Neural progenitor cell (in vitro differentiated cells): ENCODE measurements around the gene SHISA5. TPM values are rescaled to one million over a fixed set of nuclear protein-coding genes. Genes with fewer than 3 reads are reported as not detected.

Experiments
- DNase-seq: peaks from one replicate; pipeline ENCODE4 v3.0.0-alpha.2; 2016; ENCODE audit warnings: low spot score
- H2AFZ ChIP-seq: fragments of 200-600 bp; sonication (generic); replicated peaks from 2 replicates; pipeline ENCODE4 v1.6.1; 2016; ENCODE audit warnings: antibody characterized with exemption
- H3F3A ChIP-seq: fragments of 200-600 bp; sonication (generic); 2 replicates; pipeline ENCODE4 v1.6.1; 2016; ENCODE audit warnings: antibody characterized with exemption, low read depth
- H3K27ac ChIP-seq: fragments of 200-600 bp; sonication (generic); 2 replicates; pipeline ENCODE4 v1.5.1; 2016; ENCODE audit warnings: mild to moderate bottlenecking
- H3K27me3 ChIP-seq: fragments of 200-600 bp; sonication (generic); 2 replicates; pipeline ENCODE4 v1.6.1; 2016; ENCODE audit warnings: mild to moderate bottlenecking, moderate library complexity
- H3K36me3 ChIP-seq: fragments of 200-600 bp; sonication (generic); 2 replicates; pipeline ENCODE4 v1.5.1; 2016
- H3K4me1 ChIP-seq: fragments of 200-600 bp; sonication (generic); 2 replicates; pipeline ENCODE4 v1.6.1; 2016; ENCODE audit warnings: mixed run types
- H3K4me2 ChIP-seq: fragments of 200-600 bp; sonication (generic); 2 replicates; pipeline ENCODE4 v1.6.1; 2016
- H3K4me3 ChIP-seq: fragments of 200-600 bp; sonication (generic); 2 replicates; pipeline ENCODE4 v1.5.1; 2016
- H3K79me2 ChIP-seq: fragments of 200-600 bp; sonication (generic); 2 replicates; pipeline ENCODE4 v1.6.1; 2016; ENCODE audit warnings: low read depth
- H3K9ac ChIP-seq: fragments of 200-600 bp; sonication (generic); 2 replicates; pipeline ENCODE4 v1.6.1; 2016
- H3K9me3 ChIP-seq: fragments of 200-600 bp; sonication (generic); 2 replicates; pipeline ENCODE4 v1.5.1; 2016; ENCODE audit warnings: low read depth
- H4K20me1 ChIP-seq: fragments of 200-600 bp; sonication (generic); 2 replicates; pipeline ENCODE4 v1.6.1; 2016; ENCODE audit warnings: low read depth
- H3K27ac Mint-ChIP-seq: 3 replicates; pipeline ENCODE4 v1.8.0; 2021; ENCODE audit warnings: mixed read lengths
- H3K27me3 Mint-ChIP-seq: 2 replicates; pipeline ENCODE4 v1.8.0; 2022; ENCODE audit warnings: low read depth, mild to moderate bottlenecking, inconsistent platforms, moderate library complexity, mixed read lengths; ENCODE audit not compliant: insufficient read depth
- H3K36me3 Mint-ChIP-seq: 3 replicates; pipeline ENCODE4 v1.8.0; 2021; ENCODE audit warnings: mixed read lengths
- H3K4me1 Mint-ChIP-seq: 3 replicates; pipeline ENCODE4 v1.8.0; 2021; ENCODE audit warnings: mixed read lengths
- H3K4me3 Mint-ChIP-seq: 3 replicates; pipeline ENCODE4 v1.8.0; 2021; ENCODE audit warnings: mild to moderate bottlenecking, moderate library complexity, mixed read lengths
- H3K9me3 Mint-ChIP-seq: 3 replicates; pipeline ENCODE4 v1.8.0; 2020; ENCODE audit warnings: mixed read lengths
- CTCF ChIP-seq: fragments of 200-600 bp; sonication (generic); IDR thresholded peaks from 2 replicates; pipeline ENCODE4 v1.5.1; 2017; ENCODE audit warnings: antibody characterized with exemption, mild to moderate bottlenecking
- EZH2 ChIP-seq: fragments of 200-600 bp; sonication (generic); IDR thresholded peaks from 2 replicates; pipeline ENCODE4 v1.6.1; 2017; ENCODE audit warnings: antibody characterized with exemption, mild to moderate bottlenecking, moderate library complexity
- EZH2phosphoT487 ChIP-seq: fragments of 200-600 bp; sonication (generic); IDR thresholded peaks from 2 replicates; pipeline ENCODE4 v1.6.1; 2017; ENCODE audit warnings: antibody characterized with exemption
- total RNA-seq: library from RNA; depleted of rRNA; stranded (reverse); fragments of >200 nt; gene quantifications from 2 replicates; pipeline ENCODE4 v1.2.3, GENCODE V29; 2015; ENCODE audit warnings: low replicate concordance

SHISA5 gene
- total RNA-seq, 1 donor from 2014 or later, result 54.8 TPM

GRCh38 chr3:48514431-48515227 lies 10.7 kb upstream of the SHISA5 start:
- no peak overlapping the region for H3K27ac Mint-ChIP-seq
- H2AFZ ChIP-seq, result no peak overlapping the region
- no peaks in the 10 kb centered on the region for H3K36me3 Mint-ChIP-seq
- H3K4me1 ChIP-seq, result no peaks in the 10 kb centered on the region
- H3F3A ChIP-seq, result peaks cover 7% of the 10 kb centered on the region
- no peaks in the 10 kb centered on the region for H4K20me1 ChIP-seq
- no peak for DNase-seq
- H3K9me3 ChIP-seq, result no peaks in the 10 kb centered on the region
- no peak overlapping the region for H3K4me3 ChIP-seq
- no peak overlapping the region for H3K4me3 Mint-ChIP-seq
- H3K27me3 ChIP-seq, result no peaks in the 10 kb centered on the region
- H3K27me3 Mint-ChIP-seq, result peaks cover 3% of the 10 kb centered on the region
- no peak for TF ChIP-seq CTCF
- TF ChIP-seq EZH2, result no peak
- no peak for TF ChIP-seq EZH2phosphoT487
- H3K4me2 ChIP-seq, result no peak overlapping the region
- no peaks in the 10 kb centered on the region for H3K79me2 ChIP-seq
- no peak overlapping the region for H3K27ac ChIP-seq
- no peak overlapping the region for H3K9ac ChIP-seq
- peaks cover 2% of the 10 kb centered on the region for H3K4me1 Mint-ChIP-seq
- no peaks in the 10 kb centered on the region for H3K9me3 Mint-ChIP-seq
- no peaks in the 10 kb centered on the region for H3K36me3 ChIP-seq

DNA sequence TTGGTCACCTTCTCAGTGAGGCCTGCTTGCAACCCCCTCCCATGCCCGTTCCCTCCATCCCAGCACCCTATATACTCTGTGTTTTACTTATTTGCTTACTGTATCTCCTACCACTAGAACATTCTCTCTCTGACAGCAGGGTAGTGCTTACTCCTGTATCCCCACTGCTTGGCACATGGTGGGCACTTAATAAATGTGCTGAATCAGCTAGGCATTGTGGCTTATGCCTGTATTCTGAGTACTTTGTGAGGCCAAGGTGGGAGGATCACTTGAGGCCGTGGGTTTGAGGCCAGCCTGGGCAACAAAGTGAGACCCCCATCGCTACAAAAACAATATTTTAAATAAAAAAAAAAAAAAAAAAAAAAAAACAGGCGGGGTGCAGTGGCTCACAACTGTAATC lies 7.6 kb upstream of the SHISA5 start:
- Histone ChIP-seq H3K9ac (no peak overlapping the region), H3K79me2 (no peaks in the 10 kb centered on the region), H3K36me3 (no peaks in the 10 kb centered on the region), H3K4me2 (no peak overlapping the region), H3K9me3 (no peaks in the 10 kb centered on the region), H3K4me1 (peaks cover 6% of the 10 kb centered on the region), H3F3A (peaks cover 16% of the 10 kb centered on the region), H3K27ac (no peak overlapping the region), H3K27me3 (no peaks in the 10 kb centered on the region), H3K4me3 (no peak overlapping the region), H2AFZ (no peak overlapping the region), H4K20me1 (no peaks in the 10 kb centered on the region)
- TF ChIP-seq EZH2 (no peak), CTCF (no peak), EZH2phosphoT487 (no peak)
- no peaks in the 10 kb centered on the region for H3K9me3 Mint-ChIP-seq
- DNase-seq, result no peak
- H3K27ac Mint-ChIP-seq, result no peak overlapping the region
- H3K4me3 Mint-ChIP-seq, result no peak overlapping the region
- H3K27me3 Mint-ChIP-seq, result peaks cover 10% of the 10 kb centered on the region
- H3K36me3 Mint-ChIP-seq, result no peaks in the 10 kb centered on the region
- H3K4me1 Mint-ChIP-seq, result peaks cover 12% of the 10 kb centered on the region

DNA sequence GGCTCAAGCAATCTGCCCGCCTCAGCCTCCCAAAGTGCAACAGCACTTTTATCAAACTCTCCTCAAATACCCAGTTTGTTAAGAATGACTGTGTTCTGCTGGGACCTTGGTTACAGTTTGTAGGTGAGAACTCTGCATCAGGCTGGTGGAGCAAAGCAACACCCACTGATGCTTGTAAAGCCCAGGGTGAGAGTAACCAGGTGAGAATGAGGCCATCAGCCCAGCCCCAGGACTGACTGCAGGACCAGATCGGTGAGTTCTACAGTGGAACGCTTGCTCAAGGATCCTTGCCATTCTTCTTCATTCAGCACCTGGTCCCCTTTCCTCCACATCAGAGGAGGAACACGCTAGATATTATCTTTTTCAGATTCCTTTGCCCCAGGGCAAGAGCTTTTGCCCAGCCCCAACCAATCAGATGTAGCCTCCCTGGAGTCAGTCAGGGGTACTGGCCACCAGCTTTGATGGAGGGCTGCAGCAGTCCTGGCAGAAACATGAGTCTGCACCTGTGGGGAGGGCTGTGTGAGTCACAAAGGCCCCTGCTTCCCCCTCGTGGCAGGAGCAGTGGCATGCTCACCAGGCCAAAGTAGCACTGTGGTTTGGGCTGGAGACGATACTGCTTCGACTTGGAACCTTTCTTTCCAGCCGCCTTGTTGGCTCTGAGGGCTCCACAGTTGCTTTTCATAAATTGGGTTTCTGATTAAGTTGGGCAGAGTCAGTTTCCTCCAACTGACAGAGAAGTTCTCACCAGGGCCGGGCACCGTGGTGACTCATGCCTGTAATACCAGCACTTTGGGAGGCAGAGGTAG lies 3.5 kb upstream of the SHISA5 start:
- Histone ChIP-seq H3K4me2 (no peak overlapping the region), H3K27me3 (no peaks in the 10 kb centered on the region), H3K27ac (no peak overlapping the region), H4K20me1 (no peaks in the 10 kb centered on the region), H2AFZ (no peak overlapping the region), H3K36me3 (no peaks in the 10 kb centered on the region), H3K4me1 (peaks cover 14% of the 10 kb centered on the region), H3K9ac (no peak overlapping the region), H3K4me3 (no peak overlapping the region), H3F3A (peaks cover 26% of the 10 kb centered on the region), H3K9me3 (no peaks in the 10 kb centered on the region), H3K79me2 (peaks cover 3% of the 10 kb centered on the region)
- DNase-seq, result peak; percentile 85
- peaks cover 34% of the 10 kb centered on the region for H3K4me1 Mint-ChIP-seq
- no peaks in the 10 kb centered on the region for H3K9me3 Mint-ChIP-seq
- H3K27ac Mint-ChIP-seq, result peak overlapping the region; percentile 57
- TF ChIP-seq EZH2phosphoT487 (no peak), CTCF (peak; percentile 64), EZH2 (no peak)
- peaks cover 14% of the 10 kb centered on the region for H3K27me3 Mint-ChIP-seq
- no peaks in the 10 kb centered on the region for H3K36me3 Mint-ChIP-seq
- no peak overlapping the region for H3K4me3 Mint-ChIP-seq
